GM13977 (cell line): ENCODE results near the gene OBP2B.
"Not testable (repeated sequence)": the region's sequence is repeated elsewhere in the genome, so short reads cannot be mapped to it uniquely, and the experiment has no call there.

ENCODE experiments used
- DNase-seq: peaks from one replicate; pipeline ENCODE4 v3.0.0; 2012; ENCODE audit warnings: low spot score
- in situ Hi-C: fragments of 300-500 bp; cut with MboI; formaldehyde crosslinking; loops from one replicate; pipeline ENCODE4 v1.12.0; 2022; ENCODE audit warnings: low sequenced_read_pairs, low pct_unique_long_range_greater_than_20kb, mixed read lengths, inconsistent platforms; ENCODE audit not compliant: unreplicated experiment
- TF ChIP-seq, protein P1 (sequence below): IDR thresholded peaks from 2 replicates; pipeline ENCODE4 v1.5.1; 2012; ENCODE audit warnings: mild to moderate bottlenecking, control low read depth; ENCODE audit not compliant: insufficient read depth; ENCODE audit errors: extremely low read depth, missing control alignments

Gene OBP2B

DNA sequence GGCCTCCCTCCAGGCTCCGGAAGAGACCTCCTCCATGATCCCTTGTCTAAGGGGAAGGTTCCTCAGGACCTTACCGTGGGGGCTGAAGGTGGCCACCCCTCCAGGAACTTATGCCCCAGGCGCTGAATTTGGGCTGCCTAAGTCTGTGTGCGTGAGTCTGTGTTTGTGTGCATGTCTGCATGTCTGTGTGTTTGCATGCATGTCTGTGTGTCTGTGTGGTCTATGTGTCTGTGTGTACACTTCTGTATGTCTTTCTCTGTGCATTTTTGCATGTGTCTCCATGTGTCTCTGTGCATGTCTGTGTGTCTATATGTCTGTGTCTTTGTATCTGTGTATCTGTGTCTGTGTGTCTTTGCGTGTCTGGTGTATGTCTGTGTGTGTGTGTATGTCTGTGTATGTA, 45.4 kb upstream of the OBP2B start:
- no peak for DNase-seq
- in situ Hi-C loops, result no loop called here
- TF ChIP-seq, protein P1, sequence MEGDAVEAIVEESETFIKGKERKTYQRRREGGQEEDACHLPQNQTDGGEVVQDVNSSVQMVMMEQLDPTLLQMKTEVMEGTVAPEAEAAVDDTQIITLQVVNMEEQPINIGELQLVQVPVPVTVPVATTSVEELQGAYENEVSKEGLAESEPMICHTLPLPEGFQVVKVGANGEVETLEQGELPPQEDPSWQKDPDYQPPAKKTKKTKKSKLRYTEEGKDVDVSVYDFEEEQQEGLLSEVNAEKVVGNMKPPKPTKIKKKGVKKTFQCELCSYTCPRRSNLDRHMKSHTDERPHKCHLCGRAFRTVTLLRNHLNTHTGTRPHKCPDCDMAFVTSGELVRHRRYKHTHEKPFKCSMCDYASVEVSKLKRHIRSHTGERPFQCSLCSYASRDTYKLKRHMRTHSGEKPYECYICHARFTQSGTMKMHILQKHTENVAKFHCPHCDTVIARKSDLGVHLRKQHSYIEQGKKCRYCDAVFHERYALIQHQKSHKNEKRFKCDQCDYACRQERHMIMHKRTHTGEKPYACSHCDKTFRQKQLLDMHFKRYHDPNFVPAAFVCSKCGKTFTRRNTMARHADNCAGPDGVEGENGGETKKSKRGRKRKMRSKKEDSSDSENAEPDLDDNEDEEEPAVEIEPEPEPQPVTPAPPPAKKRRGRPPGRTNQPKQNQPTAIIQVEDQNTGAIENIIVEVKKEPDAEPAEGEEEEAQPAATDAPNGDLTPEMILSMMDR, result no peak

DNA sequence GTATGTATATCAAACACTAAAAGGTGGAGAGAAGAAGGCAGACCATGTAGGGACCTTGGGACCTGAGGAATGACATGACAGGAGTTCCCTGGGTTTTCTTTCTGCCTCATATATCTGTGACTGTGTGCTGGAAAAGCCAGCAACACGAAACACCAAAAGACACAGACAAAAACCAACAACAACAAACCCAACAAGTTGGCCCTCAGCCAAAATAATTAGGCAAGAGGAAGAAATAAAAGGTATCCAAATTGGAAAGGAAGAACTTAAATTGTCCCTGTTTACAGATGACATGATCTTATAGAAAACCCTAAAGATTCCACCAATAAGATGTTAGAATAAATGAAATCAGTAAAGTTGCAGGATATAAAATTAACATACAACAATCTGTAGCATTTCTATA, 44.2 kb upstream of the OBP2B start:
- no peak for DNase-seq
- in situ Hi-C loops, result no loop called here
- TF ChIP-seq, protein P1, result no peak

DNA sequence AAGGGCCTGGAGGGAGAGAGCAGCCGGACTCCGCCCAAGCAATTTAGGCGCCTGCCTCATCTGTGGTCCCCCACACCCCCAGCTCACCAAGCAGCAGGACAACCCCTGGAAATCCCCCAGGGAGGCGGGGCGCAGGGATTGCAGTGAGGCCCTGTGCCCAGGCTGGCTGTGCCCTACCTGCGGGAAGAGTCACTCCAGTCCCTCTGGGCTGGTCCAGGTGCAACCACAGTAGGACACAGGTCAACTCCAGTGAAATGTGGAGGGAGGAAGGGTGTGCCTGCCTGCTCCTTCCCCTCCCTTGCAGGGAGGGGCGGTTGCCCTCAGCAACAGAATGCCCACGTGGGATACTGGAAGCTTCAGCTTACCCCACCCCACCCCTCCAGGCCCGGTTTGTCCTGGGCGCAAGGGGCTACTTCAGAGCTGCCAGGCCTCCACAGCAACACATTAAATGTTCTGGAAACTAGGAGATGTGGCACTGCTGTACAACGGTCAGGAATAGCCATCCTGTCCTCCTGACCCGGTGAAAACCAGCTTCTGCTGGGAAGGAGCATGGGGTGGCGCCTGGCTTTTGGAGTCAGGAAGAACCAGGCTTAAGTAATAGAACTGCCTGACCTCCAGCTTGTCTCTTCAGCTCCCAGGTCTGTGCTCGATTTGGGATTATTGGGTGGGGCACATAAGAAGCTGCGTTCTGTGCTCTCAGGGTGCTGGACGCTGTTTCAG, 43.4 kb upstream of the OBP2B start:
- in situ Hi-C loops, result no loop called here
- DNase-seq, result no peak
- TF ChIP-seq, protein P1, result no peak

DNA sequence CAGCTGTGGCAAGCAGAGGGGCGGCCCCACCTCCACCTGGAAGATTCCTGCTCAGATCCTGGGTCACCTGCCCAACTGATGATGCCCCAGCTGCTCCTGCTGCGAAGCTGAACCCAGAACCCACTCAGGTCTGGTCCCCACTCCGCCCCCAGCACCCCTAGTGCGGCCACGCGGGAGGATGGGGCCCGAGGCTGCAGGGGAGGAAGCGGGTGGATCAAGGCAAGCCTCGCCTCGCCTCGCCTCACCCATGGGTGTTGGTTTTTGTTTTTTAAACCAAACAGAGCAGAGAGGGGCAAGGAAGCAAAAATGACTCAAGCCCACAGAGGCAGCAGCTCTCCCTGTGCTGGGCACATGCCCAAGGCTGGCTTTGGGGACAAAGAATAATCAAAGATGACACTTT, 42.7 kb upstream of the OBP2B start:
- TF ChIP-seq, protein P1, result no peak
- DNase-seq, result no peak
- in situ Hi-C loops, result no loop called here

DNA sequence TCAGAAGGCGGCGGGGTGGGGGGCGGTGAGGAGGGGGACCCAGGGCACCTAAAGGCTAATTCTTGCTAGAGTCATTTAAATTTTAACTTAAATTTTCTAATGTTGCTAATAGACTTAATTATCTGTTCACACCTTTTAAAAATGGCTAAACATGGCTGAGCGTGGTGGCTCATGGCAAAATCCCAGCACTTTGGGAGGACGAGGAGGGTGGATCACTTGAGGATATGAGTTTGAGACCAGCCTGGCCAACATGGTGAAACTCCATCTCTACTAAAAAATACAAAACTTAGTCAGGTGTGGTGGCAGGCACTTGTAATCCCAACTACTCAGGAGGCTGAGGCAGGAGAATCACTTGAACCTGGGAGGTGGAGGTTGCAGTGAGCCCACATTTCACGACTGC, 42.2 kb upstream of the OBP2B start:
- in situ Hi-C loops, DNase-seq: not testable (repeated sequence)

DNA sequence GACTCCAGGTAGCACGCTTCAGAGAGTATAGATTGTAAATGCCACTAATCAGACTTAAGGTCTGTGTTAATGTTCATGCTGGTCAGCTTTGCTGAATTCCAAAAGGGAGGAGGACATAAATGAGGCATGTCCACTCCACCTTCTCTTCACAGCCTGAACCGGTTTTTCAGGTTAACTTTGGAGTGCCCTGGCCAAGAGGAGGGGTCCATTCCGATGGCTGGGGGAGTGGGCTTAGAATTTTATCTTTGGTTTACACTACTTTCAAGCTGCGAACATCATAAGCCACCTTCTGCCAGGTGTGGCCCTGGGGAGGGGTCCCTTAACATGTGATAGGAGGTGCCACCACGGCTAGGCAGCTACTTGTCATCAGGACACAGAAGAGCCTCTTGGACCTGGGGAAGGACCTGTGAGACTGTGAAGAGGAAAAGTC, 41.7 kb upstream of the OBP2B start:
- in situ Hi-C loops, result no loop called here
- TF ChIP-seq, protein P1, result no peak
- no peak for DNase-seq

DNA sequence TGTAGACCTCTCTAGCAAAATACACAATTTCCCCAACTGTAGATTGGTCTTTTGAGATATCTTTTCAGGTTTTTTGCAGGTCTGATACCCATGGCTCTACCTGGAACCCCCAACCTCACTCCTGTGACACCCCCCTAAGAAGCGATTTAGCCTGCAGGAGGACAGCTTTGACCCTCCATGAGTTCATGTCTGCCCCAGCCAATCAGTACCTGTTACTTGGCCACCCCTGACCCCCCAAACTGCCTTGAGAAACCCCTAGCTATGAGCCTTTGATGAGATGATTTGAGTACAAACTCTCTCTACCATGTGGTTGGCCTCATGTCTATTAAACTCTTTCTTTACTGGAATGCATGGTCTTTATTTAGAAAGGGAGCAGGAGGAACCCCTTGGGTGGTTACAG, 40.3 kb upstream of the OBP2B start:
- no peak for DNase-seq
- TF ChIP-seq, protein P1, result no peak
- in situ Hi-C loops, result no loop called here
